NCI-H226 (cell line): Measurements from ENCODE around the gene UNC79.

ENCODE experiments used
- DNase-seq: peaks from one replicate; pipeline ENCODE4 v3.0.0-alpha.2; 2015

The UNC79 gene

DNA sequence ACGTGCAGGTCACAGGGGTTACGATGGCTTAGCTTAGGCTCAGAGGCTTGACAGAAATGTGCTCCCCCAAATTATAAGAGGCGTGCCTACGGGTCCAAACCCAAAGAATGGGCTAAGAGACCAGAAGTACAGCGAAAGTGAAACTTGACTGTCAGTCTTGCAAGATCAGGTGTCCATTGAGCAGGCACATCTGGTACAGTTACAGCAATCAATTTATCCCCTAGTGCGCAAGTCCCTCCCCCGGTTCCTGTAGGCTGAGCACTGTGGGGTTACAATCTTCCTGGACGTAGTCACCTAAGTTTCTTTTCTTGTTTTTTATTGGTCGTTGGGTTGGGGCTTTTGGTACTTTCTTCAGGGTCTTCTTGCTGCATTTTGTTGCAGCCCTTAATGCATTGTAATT lies 134.2 kb downstream of the UNC79 start:
- no peak for DNase-seq

DNA sequence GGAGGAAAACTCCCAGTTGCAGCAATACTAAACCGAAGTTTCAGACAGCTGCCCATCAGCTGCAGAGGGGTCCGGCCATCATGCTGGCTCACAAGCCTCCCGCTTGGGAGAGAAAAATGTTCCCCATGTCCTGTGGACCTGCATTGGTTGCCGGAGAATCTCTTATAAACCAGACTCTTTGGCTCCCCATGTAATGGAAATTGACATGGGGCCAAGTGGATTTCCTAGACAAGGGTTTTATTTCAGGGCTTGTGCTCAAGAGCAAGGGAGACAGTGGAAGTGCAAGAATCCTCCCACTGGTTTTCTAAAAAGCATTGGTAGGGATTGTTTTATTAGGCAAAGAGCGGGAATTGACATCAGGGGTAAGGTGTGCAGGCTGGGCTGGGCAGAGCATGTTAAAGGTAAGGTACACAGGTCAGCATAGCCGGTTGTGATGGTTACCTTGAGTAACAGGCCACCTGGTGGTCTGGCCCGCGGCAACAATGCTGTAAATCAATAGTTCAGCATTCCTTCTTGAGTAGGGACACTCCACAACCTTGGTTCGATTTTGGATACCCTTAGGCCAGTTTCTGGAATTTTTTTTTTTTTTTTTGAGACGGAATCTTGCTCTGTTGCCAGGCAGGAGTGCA lies 135.4 kb downstream of the UNC79 start:
- DNase-seq: no peak

DNA sequence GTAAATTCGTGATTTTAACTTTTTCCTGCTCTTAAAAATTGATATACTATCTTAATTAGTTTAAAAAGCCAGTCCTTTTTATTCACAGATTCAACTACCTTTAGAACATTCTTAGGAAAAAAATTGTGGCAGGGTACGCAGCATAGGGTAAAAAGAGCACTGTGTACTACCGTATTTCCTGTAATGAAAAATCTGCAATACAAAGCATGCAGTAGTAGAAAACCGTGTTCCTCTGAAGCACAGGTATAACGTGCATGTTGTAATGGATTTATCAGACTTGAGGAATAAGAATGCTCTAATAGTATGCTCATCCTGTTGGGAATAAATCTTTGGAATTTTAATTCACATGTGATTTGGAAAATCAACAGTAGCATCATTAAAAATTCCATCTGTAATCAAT lies 140.5 kb downstream of the UNC79 start:
- no peak for DNase-seq

DNA sequence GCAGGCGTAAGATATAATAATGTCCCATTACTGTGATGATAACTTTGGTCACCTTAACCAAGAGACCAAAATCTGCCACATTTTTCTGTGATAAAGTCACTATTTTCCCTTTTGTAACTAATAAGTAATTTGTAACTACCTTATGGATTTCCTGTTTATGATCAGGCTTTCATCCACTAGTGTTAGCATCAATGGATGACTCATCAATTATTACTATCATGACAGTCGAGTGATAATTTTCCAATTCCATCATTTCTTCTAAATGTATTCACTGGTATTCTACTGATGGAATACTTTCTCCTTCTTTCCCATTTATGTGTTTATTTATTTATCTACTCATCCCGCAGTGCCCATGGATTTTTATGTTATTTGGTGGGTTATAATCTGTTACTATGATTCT lies 148.4 kb downstream of the UNC79 start:
- no peak for DNase-seq

DNA sequence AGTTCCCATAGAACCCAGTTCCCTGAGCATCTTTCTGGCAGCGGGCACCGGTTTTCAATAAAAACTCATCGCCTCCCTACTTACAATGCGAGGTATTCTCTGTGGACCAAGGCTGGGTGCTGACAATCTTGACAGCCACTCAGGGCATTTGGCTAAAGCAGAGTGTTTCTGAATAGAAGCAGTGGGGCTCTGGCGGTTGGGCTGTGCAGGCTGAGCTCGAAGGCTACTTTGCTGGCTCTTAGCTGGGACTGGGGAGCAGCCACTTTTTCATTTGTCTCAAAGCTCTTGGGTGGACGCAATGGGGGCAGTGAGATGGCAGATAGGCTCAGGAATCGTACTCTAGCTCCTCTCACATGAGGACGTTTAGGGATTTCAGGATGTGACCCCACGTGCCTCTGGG lies 151.8 kb downstream of the UNC79 start:
- no peak for DNase-seq

DNA sequence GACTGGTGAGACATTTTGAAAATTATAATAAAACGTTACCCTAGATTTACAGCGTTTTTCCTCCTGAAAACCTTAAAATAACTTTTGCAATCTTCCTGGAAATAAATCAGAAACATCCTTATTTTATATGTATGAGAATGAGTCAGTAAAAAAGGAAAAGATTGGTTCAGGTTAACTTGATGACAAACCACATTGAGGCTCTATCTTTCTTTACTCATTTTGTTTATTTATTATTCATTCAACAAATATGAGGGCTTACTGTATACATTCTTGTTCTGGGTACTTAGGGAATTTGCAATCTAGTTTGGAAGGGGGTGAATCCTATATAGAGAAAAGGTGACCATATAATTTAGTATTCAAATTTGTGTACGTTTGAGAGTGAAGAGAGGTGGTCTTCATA lies 156.6 kb downstream of the UNC79 start:
- no peak for DNase-seq

DNA sequence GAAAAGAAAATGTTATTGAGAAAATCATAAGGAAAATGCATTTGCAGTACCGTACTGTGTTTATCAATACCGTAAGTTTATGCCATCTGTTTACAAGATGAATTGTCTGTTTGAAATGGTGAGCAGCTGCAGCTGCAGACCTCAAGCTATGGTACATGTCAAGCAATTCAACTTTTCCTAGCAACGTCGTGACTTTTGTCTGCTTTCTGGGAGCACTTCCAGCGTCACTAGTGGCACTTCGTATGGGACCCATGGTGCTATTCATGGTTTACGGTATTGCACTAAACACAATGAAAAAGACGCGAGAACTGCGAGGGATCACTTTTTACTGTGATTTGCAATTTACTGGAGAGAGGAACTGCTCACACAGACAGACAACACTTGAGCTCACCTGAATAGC lies 160.8 kb downstream of the UNC79 start:
- DNase-seq: no peak

DNA sequence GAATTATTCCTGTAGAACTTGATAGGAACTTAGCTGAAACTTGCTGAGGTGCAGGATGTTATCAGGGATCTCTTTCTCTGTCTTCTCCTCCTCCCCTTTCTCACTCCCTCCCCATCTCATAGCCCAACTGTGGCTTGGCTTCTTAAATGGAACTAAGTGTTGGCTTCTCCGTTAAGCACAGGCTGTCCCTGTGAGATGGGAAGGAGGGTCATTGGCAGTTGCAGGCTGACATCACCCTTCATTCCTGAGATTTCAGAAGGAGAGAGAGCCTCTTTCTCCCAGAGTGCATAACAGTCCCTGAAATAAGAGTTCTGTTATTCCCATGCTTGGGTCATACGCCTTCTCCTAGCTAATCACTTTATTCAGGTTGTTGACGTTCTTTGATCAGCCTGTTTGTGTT lies 162.0 kb downstream of the UNC79 start:
- DNase-seq: no peak

DNA sequence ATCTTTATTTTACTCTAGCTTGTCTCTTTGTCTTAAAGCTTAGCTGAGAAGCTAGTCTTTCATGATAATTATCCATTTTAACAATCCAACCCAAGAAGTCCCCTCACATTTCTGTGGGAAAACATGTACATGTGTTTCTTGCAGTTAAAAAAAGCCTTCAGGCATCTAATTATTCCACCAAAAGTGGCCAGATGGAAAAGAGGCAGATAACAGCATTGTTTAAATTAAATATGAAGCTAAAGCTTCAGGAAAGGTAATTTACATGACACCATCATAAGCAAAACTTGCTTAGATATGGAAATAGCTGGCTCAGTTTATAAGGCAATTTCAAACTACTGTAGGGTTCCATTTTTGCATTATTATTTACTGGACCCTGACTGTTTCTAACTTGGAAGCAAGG lies 175.4 kb downstream of the UNC79 start:
- DNase-seq: no peak

DNA sequence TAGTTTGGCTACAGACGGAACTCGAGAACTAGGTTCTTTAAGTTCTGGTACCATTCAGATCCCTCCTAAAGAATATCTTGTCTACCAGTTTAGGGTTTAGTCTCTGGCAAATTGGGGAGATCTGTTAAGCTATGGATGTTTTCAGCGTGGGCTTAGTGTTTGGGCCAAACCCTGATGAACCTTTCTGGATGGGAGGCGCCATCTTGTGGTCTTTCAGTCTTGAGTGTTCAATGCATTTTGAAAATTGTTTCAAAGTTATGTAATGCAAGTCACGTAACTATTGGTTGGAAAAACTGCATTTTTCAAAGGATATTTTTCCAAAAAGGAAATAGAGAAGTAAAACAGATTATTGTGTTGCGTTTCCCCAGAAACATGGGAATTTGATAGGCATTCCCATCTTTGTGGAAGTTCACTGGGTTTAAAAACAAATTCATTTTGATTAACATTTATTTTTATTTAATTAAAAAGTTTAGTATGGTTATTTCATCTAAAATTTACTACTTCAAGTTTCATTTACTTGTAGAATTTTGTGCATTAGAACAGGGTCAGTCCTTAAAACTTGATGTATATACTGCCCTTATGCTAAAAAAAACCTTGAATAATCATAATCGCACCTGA lies 188.5 kb downstream of the UNC79 start:
- DNase-seq: no peak

DNA sequence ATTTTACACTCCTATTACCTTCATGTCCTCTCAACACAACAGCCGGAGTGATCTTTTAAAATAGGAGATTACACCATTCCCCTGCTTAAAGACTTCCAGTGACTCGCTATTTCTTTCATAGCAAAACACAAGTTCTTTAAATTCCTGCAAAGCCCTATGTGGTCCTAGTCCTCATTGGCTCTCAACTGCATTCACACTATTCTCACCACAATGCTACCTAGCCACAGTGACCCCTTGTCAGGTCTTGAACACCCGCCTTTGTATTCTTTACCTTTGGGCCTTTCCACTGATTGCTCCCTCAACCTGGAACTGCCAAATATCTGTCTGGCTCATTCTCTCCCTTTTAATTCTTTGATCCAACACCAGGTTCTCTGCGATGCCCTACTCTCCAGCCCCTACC lies 197.3 kb downstream of the UNC79 start:
- no peak for DNase-seq

DNA sequence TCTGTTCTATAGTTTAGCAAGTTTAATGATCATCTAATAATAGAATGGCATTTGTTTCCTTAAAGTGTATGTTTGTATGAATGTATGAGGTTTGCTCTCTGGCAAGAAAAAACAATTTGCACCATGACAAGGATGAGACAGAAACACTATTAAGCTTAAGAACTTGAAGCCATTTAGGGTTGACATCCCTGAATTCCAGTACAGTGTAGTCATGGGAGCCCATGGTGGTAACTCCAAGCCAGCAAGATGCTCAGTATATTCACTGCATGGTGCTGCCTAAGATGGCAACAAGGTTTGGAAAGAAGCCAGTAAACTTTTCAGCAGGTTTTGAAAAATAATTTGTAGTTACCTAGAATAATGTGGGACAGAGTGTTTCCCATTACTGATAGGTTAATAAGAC lies 198.9 kb downstream of the UNC79 start:
- no peak for DNase-seq

DNA sequence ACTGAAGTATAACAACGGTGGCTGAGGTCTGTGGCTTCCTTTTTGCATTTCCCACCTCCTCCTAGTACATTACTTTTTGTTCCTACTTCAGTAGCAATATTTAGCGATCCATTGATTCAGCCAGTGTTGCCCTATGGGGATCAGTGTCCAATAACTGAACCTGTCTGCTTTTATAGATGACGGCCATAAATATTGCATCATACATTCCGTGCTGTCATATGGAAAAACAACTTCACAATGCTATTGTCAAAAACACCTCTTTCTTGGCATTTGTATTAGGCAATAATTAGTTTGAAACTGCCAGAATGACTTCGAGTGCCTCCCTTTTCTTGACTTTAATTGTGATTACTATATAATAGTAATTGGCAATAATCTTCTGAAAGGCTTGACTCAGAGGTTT lies 208.1 kb downstream of the UNC79 start:
- DNase-seq: no peak

DNA sequence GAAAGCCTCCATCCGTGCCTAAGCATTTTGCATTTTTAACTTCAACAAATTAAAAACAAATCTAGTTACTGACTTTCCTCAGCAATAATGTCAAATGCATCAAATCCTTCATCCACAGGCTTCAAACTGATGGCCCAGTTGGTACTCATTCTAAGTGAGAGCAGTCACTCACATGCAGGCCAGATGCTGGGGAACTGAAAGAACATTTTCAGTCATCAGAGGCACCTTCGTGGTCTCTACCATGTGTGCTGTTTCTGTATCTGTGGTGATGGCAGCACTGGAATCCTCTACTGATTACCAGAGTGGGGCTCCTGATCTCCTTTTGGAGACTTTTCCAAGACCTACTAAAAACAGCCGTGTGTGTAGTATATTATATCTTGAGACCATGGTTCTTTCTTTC lies 212.4 kb downstream of the UNC79 start:
- DNase-seq: no peak

DNA sequence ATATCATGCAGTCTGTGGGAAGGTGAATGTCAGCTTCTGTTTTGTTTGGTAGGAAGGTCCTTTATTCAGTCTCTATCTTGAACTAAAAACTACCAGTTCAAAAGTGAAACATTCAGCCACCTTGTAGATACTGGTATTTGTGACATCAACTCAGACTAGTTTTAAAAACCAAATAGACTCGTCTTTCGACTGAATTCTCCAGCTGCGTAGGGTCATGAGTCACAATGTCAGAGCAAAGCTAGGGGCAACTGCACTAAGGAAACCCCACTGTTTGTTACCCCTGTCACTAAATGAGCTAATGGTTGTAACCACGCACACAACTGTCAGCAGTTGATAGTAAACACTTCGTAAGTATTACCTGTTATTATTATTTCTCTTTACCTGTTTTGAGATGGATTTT lies 212.9 kb downstream of the UNC79 start:
- DNase-seq: no peak

DNA sequence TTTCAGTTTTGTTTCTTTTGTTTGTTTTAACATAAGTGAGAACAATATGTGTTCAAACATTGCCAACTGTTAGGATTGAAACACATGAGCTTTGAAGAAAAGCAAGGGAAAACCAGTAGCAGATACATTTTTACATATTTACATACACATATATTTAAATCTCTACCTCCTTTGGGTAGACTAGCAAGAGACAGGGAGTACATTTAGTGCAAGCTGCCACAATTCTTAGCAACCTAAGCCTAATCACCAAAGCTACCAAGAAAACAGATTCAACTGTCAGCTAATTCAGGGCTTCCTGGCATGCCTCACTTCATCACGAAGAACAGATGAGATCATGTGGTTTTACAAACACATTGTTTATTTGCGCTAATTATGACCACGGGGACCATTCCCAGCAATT lies 214.5 kb downstream of the UNC79 start:
- DNase-seq: no peak

DNA sequence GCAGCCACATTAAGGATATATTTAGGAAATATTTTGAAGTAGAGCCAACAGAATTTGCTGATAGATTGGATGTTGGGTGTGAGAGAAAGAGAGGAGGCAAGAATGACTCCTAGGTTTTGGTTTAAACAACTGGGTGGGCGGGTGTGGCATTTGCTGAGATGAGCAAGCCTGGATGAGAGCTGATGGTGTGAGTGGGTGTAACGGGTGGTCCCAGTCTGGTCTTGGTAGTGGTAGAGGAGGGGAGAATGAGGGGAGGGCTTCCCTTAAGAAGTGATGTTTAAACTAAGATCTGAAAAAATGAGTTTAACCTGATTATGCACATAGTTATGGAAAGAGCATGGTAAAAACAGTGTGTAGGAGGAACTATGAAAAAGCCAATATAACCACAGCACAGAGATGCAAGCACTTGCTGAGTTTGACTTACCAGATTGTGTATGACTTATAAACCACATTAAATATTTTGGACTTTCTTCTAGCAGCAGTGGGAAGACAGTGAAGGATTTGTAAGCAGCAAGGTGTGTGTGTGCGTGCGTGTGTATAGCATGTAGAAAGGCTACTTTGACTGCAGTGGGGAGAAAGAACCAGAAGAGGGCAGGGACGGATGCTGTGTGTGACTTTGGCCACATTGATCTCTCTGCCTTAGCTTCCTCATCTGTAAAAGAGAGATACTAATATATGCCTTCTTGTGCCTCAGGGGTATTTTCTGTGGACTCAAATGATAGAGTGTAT lies 217.9 kb downstream of the UNC79 start:
- DNase-seq: no peak

DNA sequence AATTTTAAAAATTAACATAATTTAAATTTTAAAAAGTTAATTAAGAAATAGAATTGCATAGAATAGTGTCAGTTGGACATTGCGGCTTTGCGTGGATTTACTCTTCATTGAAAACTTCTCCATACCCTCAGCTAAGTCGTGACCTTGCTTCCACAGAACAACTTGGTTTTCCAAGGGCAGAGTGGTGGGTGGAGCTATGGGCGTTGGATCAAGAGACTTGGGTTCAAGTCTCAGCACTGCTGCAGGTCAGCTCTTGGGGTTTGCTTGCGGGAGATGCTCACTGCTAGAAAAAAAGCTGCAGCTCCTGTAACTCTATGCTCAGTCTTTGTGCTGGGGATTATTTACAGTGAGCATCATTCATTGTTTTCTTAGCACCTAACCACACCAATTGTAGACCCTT lies 223.9 kb downstream of the UNC79 start:
- no peak for DNase-seq

DNA sequence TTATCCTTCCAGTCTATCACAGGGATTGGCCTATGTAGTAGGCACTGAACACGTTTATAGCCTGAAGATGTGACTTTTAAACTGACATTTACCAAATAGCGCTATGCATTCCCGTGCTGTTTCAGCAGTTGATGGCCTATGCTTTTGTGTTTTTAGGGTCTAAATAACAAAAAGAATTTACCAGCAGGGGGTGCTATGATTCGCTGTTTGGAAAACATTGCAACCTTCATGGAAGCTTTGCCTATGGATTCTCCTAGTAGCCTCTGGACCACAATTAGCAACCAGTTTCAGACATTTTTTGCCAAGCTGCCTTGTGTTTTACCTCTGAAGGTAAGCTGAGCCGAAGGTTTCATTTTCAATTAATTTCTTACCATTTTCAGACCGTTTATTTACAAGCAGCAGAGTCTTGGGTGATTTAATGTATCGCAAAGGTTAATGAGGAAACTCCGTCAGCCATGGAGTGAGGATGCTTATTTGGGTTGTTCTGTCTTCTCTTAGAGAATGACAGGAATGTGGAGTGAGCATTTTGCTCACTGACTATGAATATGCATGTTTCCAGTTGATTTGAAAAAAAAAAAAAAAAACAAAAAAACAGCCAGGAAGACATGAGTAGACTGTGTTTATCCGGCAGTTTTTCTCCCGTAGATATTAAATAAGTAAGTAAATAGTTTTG lies 224.5 kb downstream of the UNC79 start:
- DNase-seq: peak; percentile 13

DNA sequence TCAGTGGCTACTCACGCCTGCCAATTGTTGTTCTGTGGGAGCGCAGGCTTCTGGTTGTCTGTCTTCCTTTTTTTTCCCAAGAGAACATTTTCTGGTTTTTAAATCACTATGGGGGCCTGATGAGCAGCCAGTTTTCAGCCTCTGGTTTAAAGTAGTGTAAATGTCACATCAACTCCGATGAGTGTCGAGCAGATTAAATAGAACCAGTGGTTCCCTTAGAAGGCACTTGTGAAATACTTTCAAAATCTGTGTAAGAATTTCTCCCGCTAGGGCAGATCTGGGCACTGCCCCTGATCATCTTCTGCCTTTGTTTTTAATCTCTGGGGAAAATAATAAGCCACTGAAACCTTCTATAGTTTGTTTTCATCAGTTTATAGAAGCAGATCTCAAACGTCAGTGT lies 227.1 kb downstream of the UNC79 start:
- DNase-seq: no peak

DNA sequence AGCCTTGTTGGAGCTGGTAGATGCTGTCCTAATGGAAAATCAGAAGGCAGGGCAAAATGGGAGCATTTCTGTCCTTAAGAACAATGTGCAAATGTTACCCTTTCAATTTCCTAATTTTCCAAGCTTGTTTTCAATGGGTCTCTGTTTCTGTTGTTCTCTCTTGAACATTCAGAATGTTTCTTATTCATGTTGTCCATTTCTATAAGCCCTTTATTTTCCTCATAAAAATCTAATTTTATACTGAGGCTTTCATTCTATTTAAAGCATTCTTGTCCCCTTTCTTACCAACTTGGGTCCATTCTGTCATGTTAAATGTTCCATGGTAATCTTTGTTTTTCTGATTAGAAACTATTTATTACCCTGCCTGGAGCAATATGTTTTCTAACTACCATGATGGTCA lies 232.6 kb downstream of the UNC79 start:
- DNase-seq: no peak

DNA sequence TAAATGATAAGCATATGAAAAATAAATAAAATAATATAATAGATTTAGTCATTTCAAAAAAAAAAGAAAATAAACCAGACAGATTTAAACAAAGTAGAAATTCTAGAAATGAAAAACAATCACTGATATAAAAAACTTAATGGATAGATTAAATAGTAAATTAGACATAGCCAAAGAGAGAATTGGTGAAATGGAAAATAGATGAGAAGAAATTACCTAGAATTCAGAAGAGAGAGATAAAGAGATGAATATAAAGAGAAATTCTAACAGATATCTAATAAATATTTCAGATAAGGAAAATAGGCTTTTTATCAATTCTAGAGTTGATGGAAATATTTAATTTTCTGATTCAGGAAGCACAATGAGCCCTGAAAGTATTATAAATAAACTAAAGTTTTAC lies 234.4 kb downstream of the UNC79 start:
- no peak for DNase-seq

DNA sequence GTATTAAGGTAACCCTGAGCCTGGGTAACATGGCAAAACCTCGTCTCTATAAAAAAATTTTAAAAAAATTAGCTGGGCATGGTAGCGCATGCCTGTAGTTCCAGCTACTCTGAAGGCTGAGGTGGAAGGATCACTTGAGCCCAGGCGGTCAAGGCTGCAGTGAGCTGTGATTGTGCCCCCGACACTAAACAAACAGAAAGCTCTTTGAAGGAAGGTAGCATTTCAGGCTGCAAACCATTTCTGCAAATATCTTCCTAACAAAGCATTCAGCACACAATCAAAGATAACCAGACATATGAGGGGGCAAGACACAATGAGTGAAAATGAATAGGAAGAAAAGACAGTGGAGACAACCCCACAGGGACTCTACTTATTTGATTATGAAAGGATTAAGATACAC lies 238.9 kb downstream of the UNC79 start:
- DNase-seq: no peak

DNA sequence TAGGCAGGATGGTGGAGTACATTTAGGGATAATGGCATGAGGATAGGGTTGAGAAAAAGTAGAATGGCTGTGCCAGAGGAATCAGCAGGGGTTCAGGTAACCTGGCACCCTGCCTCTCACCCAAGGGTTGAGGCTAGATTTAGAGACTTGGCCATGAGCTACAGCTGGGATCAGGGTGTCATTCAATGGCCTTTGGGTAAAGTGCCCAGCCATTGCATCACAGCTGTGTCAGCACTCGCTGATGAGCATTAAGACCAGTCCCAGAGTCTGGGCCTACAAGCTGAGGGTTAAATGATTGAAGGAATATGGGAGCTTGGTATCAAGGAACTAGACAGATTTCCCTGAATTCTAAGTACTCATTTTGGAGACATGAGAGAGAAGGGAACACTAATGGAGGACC lies 243.6 kb downstream of the UNC79 start:
- DNase-seq: no peak
